HepG2 (cell line): ENCODE data around the gene PIK3CD. TPM values are rescaled to one million over a fixed set of nuclear protein-coding genes. Genes with fewer than 3 reads are reported as not detected.

ENCODE experiments used
- ATAC-seq: fragments of 200-7000 bp; cut with Tn5 transposase; 3 replicates; pipeline ENCODE4 v1.9.1; 2020; ENCODE audit warnings: mild to moderate bottlenecking, moderate library complexity
- BruUV-seq: library from RNA; stranded (reverse); fragments of 400-500 nt; replicated peaks from 2 replicates; lab custom pipeline; 2021; lab: Mats Ljungman, UMichigan
- CTCF ChIA-PET: fragments of 300-600 bp; formaldehyde crosslinking; extraction: SDS; loops from one replicate; lab custom pipeline; 2021; ENCODE audit warnings: low total read pairs, inconsistent platforms, low intra/inter-chr PET ratio; lab: Yijun Ruan, JAX
- POLR2A ChIA-PET: fragments of 350-600 bp; sonication (Branson Sonifier 250); formaldehyde crosslinking; loops from one replicate; lab custom pipeline; 2020; ENCODE audit warnings: antibody characterized with exemption, inconsistent platforms; lab: Yijun Ruan, JAX
- DNase-seq: peaks from one replicate; pipeline ENCODE4 v3.0.0-alpha.2; 2015; ENCODE audit warnings: low spot score
- FAIRE-seq: peaks from 3 replicates; lab custom pipeline; 2011; peaks lifted over from hg19 to GRCh38; lab: Jason Lieb, UNC
- H2AFZ ChIP-seq: one replicate; pipeline ENCODE4 v1.6.1; 2011; ENCODE audit warnings: low read length, inconsistent platforms
- H3K27ac ChIP-seq: fragments of 300-600 bp; 3 replicates; pipeline ENCODE4 v1.8.0; 2011; ENCODE audit warnings: mixed run types, mild to moderate bottlenecking, mixed read lengths, low read length, inconsistent platforms; ENCODE audit not compliant: insufficient read depth; ENCODE audit errors: extremely low read length
- H3K27me3 ChIP-seq, 2 experiments: fragments of 200-600 bp in 1 of 2; 2 replicates in 1 of 2; 3 replicates in 1 of 2; pipeline versions ENCODE4 v1.6.0 to v1.8.0; 2011; ENCODE audit warnings: low read length in 2 of 2, mild to moderate bottlenecking in 2 of 2, moderate library complexity in 2 of 2, inconsistent platforms in 1 of 2; ENCODE audit not compliant: insufficient read depth in 2 of 2, control insufficient read depth in 1 of 2
- H3K36me3 ChIP-seq, 2 experiments: fragments of 200-600 bp in 1 of 2; replicated peaks in 1 of 2; 2 replicates in 1 of 2; 3 replicates in 1 of 2; pipeline versions ENCODE4 v1.5.1 to v1.8.0; 2011; ENCODE audit warnings: low read length in 2 of 2, inconsistent platforms in 1 of 2; ENCODE audit not compliant: insufficient read depth in 2 of 2, control insufficient read depth in 1 of 2
- H3K4me1 ChIP-seq: 2 replicates; pipeline ENCODE4 v1.5.1; 2012; ENCODE audit warnings: low read length, inconsistent platforms; ENCODE audit not compliant: insufficient read depth
- H3K4me2 ChIP-seq: 2 replicates; pipeline ENCODE4 v1.6.0; 2011; ENCODE audit warnings: low read depth, low read length, inconsistent platforms
- H3K4me3 ChIP-seq, 3 experiments: fragments of 200-600 bp in 1 of 3; sonication (generic), shearing (Covaris generic) in 1 of 3; replicated peaks in 1 of 3; 2 replicates each; pipeline ENCODE4 v1.5.1; 2011 to 2016; ENCODE audit warnings: low read length in 3 of 3, inconsistent platforms in 2 of 3, low read depth in 2 of 3, mild to moderate bottlenecking in 2 of 3, control low read depth in 1 of 3, mixed read lengths in 1 of 3; ENCODE audit not compliant: insufficient read depth in 1 of 3
- H3K79me2 ChIP-seq: one replicate; pipeline ENCODE4 v1.6.1; 2011; ENCODE audit warnings: low read length, inconsistent platforms; ENCODE audit not compliant: insufficient read depth
- H3K9ac ChIP-seq: 2 replicates; pipeline ENCODE4 v1.6.0; 2011; ENCODE audit warnings: mild to moderate bottlenecking, low read depth, low read length, inconsistent platforms; ENCODE audit not compliant: insufficient read depth
- H3K9me3 ChIP-seq: 2 replicates; pipeline ENCODE4 v1.5.1; 2012; ENCODE audit warnings: mild to moderate bottlenecking, low read length
- H4K20me1 ChIP-seq: 2 replicates; pipeline ENCODE4 v1.6.0; 2011; ENCODE audit warnings: inconsistent platforms, mild to moderate bottlenecking, low read length, moderate library complexity; ENCODE audit not compliant: insufficient read depth
- AGO1 ChIP-seq: fragments of 200-400 bp; formaldehyde crosslinking; IDR thresholded peaks from 2 replicates; pipeline ENCODE4 v1.6.1; 2017; ENCODE audit warnings: mild to moderate bottlenecking, low read depth, low read length, moderate library complexity; ENCODE audit not compliant: poor library complexity, severe bottlenecking
- CHD4 ChIP-seq: fragments of 200-600 bp; sonication (generic); IDR thresholded peaks from 2 replicates; pipeline ENCODE4 v1.7.0; 2017; ENCODE audit warnings: mild to moderate bottlenecking, low read length, borderline replicate concordance
- GATAD2A ChIP-seq: IDR thresholded peaks from 2 replicates; pipeline ENCODE4 v1.6.1; 2016
- NR1H2 ChIP-seq: sonication (generic); formaldehyde crosslinking; IDR thresholded peaks from 2 replicates; pipeline ENCODE4 v1.8.1; 2022; ENCODE audit warnings: low read depth, missing genetic modification reagents, borderline replicate concordance
- PAWR ChIP-seq: sonication (generic); formaldehyde crosslinking; IDR thresholded peaks from 2 replicates; pipeline ENCODE4 v1.4.0; 2020; ENCODE audit warnings: missing genetic modification reagents, mild to moderate bottlenecking, borderline replicate concordance
- SMARCC2 ChIP-seq: fragments of 450-650 bp; IDR thresholded peaks from 2 replicates; pipeline ENCODE4 v1.6.1; 2017; ENCODE audit warnings: antibody characterized with exemption, mild to moderate bottlenecking
- SRF ChIP-seq: IDR thresholded peaks from 2 replicates; pipeline ENCODE4 v1.6.1; 2011; ENCODE audit warnings: mild to moderate bottlenecking, low read depth, low read length, moderate library complexity
- SYNCRIP ChIP-seq: fragments of 200-400 bp; formaldehyde crosslinking; IDR thresholded peaks from 2 replicates; pipeline ENCODE4 v1.6.1; 2018; ENCODE audit warnings: mild to moderate bottlenecking, low read depth, low read length; ENCODE audit not compliant: insufficient read depth
- U2AF1 ChIP-seq: fragments of 200-400 bp; formaldehyde crosslinking; optimal IDR thresholded peaks from 2 replicates; pipeline ENCODE3; 2017; ENCODE audit warnings: mild to moderate bottlenecking, low read depth, low read length
- ZNF260 ChIP-seq: sonication (generic); formaldehyde crosslinking; IDR thresholded peaks from 2 replicates; pipeline ENCODE4 v1.4.0; 2020; ENCODE audit warnings: missing genetic modification reagents, low read depth, mild to moderate bottlenecking, borderline replicate concordance
- ZNF274 ChIP-seq: sonication (generic); formaldehyde crosslinking; IDR thresholded peaks from 2 replicates; pipeline ENCODE4 v1.5.1; 2020; ENCODE audit warnings: mild to moderate bottlenecking, missing genetic modification reagents
- ZNF691 ChIP-seq: sonication (generic); formaldehyde crosslinking; IDR thresholded peaks from 2 replicates; pipeline ENCODE4 v1.4.0; 2020; ENCODE audit warnings: missing genetic modification reagents, low read depth, mild to moderate bottlenecking, borderline replicate concordance
- ZNF724P ChIP-seq: sonication (generic); formaldehyde crosslinking; IDR thresholded peaks from 2 replicates; pipeline ENCODE4 v1.8.0; 2022; ENCODE audit warnings: missing genetic modification reagents, borderline replicate concordance
- WGBS: methylation state at CpG from one replicate; pipeline ENCODE4 v1.1.6; 2017; ENCODE audit warnings: low lambda C conversion rate; 5-methylcytosine and 5-hydroxymethylcytosine counted together
- in situ Hi-C: cut with HindIII; loops from 2 replicates; pipeline ENCODE4 v1.10.0; 2017; ENCODE audit warnings: low pct_unique_long_range_greater_than_20kb; ENCODE audit not compliant: extremely low pct_ligation_motif_present
- intact Hi-C: fragments of 100-400 bp; cut with micrococcal nuclease; formaldehyde crosslinking; loops from one replicate; pipeline ENCODE4 v1.10.0; 2022; ENCODE audit not compliant: unreplicated experiment
- polyA plus RNA-seq, 8 experiments: library from polyadenylated mRNA; depleted of rRNA in 3 of 8; stranded (reverse) in 7 of 8; unstranded in 1 of 8; fragments of >200 nt; fragmentation: Illumina TruSeq in 4 of 8; extraction: Trizol in 4 of 8; gene quantifications; 2 replicates each; pipeline versions ENCODE4 v1.2.1 to v1.2.3, GENCODE V29; 2011 to 2016; ENCODE audit warnings: low read depth in 4 of 8, missing spikeins in 1 of 8, mixed read lengths in 1 of 8; ENCODE audit not compliant: insufficient read depth in 1 of 8
- total RNA-seq, 5 experiments: library from RNA; depleted of rRNA; stranded (reverse); fragments of >200 nt; fragmentation: Illumina TruSeq; extraction: Trizol; gene quantifications; 2 replicates each; pipeline ENCODE4 v1.2.3, GENCODE V29; 2016; ENCODE audit warnings: low read depth in 1 of 5

The PIK3CD gene
- total and polyA plus RNA-seq, 2 of the 13 experiments (the other 11 are each of a cell fraction or from before 2014, with no cell fraction given): 7.1 to 10.0 TPM

GRCh38 chr1:9729523-9729922 lies 78.0 kb downstream of the PIK3CD start:
- H3K4me3 ChIP-seq: no peak overlapping the region
- H3K27me3 ChIP-seq: no peaks in the 10 kb centered on the region
- H3K79me2 ChIP-seq: no peaks in the 10 kb centered on the region
- no peak overlapping the region for H3K4me2 ChIP-seq
- no peak overlapping the region for H3K27ac ChIP-seq
- no peak overlapping the region for H2AFZ ChIP-seq
- ChIA-PET POLR2A (no interaction called here), CTCF (no interaction called here)
- H4K20me1 ChIP-seq: no peaks in the 10 kb centered on the region
- no peak for FAIRE-seq
- no peaks in the 10 kb centered on the region for H3K9me3 ChIP-seq
- in situ Hi-C loops (no loop called here), intact Hi-C loops (no loop called here)
- ATAC-seq: no peak
- no peak for DNase-seq
- no TSS peak for BruUV-seq
- WGBS: 91% methylated on average over 10 of the region's 12 CpGs
- H3K9ac ChIP-seq: no peak overlapping the region
- TF ChIP-seq SRF: no peak
- TF ChIP-seq AGO1: no peak
- TF ChIP-seq ZNF724P (CRISPR knock-in tag): no peak
- no peak for TF ChIP-seq CHD4
- TF ChIP-seq PAWR (CRISPR knock-in tag): no peak
- TF ChIP-seq SYNCRIP: no peak
- no peak for TF ChIP-seq ZNF274 (CRISPR knock-in tag)
- TF ChIP-seq SMARCC2: no peak
- no peak for TF ChIP-seq ZNF691 (CRISPR knock-in tag)
- no peak for TF ChIP-seq NR1H2 (CRISPR knock-in tag)
- TF ChIP-seq U2AF1: no peak
- no peak for TF ChIP-seq ZNF260 (CRISPR knock-in tag)
- TF ChIP-seq GATAD2A (CRISPR knock-in tag): no peak
- H3K36me3 ChIP-seq: peaks cover 45 to 76% of the 10 kb centered on the region in 2 experiments; a peak in 4 of 5 replicates
- no peaks in the 10 kb centered on the region for H3K4me1 ChIP-seq
